Mucosa of stomach (tissue), 1 donor: ENCODE measurements around the gene TRMT2A.
A peak's percentile ranks its signal among the peaks of the same experiment; 100 is the strongest.
"Not testable (repeated sequence)": the region's sequence is repeated elsewhere in the genome, so short reads cannot be mapped to it uniquely, and the experiment has no call there.

Source experiments
- H3K27me3 ChIP-seq: one replicate; pipeline ENCODE4 v1.7.0; 2013; ENCODE audit warnings: mild to moderate bottlenecking, low read length; ENCODE audit not compliant: control insufficient read depth, insufficient read depth
- H3K36me3 ChIP-seq: one replicate; pipeline ENCODE4 v1.7.0; 2013; ENCODE audit warnings: low read length; ENCODE audit not compliant: control insufficient read depth, insufficient read depth
- H3K4me1 ChIP-seq: one replicate; pipeline ENCODE4 v1.7.0; 2013; ENCODE audit warnings: mild to moderate bottlenecking, low read length; ENCODE audit not compliant: control insufficient read depth, insufficient read depth
- H3K4me3 ChIP-seq: one replicate; pipeline ENCODE4 v1.7.0; 2013; ENCODE audit warnings: low read length
- H3K9ac ChIP-seq: one replicate; pipeline ENCODE4 v1.7.0; 2013; ENCODE audit warnings: mild to moderate bottlenecking, low read length, moderate library complexity
- H3K9me3 ChIP-seq: one replicate; pipeline ENCODE4 v1.7.0; 2013; ENCODE audit warnings: mild to moderate bottlenecking, low read length, moderate library complexity; ENCODE audit not compliant: control insufficient read depth
- donor health status: Pancreatic carcinoma.

Gene TRMT2A

GRCh38 chr22:20116951-20117632 is at the start of gene TRMT2A:
TSS of gene TRMT2A (minus strand) at chr22:20117226. CDS start at chr22:20116906, 320 bp downstream.
- Histone ChIP-seq H3K4me1 (peaks cover 15% of the 10 kb centered on the region), H3K36me3 (no peaks in the 10 kb centered on the region), H3K9me3 (no peaks in the 10 kb centered on the region), H3K4me3 (peak within 1 kb of the TSS; percentile 63), H3K9ac (peak within 1 kb of the TSS; percentile 83), H3K27me3 (no peaks in the 10 kb centered on the region)

- Histone ChIP-seq H3K4me1 (no peaks in the 10 kb centered on the region), H3K9ac (no peak overlapping the region), H3K4me3 (no peak overlapping the region), H3K36me3 (no peaks in the 10 kb centered on the region), H3K27me3 (no peaks in the 10 kb centered on the region), H3K9me3 (no peaks in the 10 kb centered on the region)
Measured at GRCh38 chr22:20166703-20167102, 49.7 kb upstream of the TRMT2A start.

GRCh38 chr22:20165913-20166312 is 48.9 kb upstream of the TRMT2A start:
- H3K4me3 ChIP-seq = no peak overlapping the region
- H3K36me3 ChIP-seq = no peaks in the 10 kb centered on the region
- H3K9ac ChIP-seq = no peak overlapping the region
- no peaks in the 10 kb centered on the region for H3K9me3 ChIP-seq
- H3K27me3 ChIP-seq = no peaks in the 10 kb centered on the region
- no peaks in the 10 kb centered on the region for H3K4me1 ChIP-seq

GRCh38 chr22:20165421-20165820 is 48.4 kb upstream of the TRMT2A start:
- Histone ChIP-seq H3K4me3 (no peak overlapping the region), H3K27me3 (no peaks in the 10 kb centered on the region), H3K9me3 (no peaks in the 10 kb centered on the region), H3K36me3 (no peaks in the 10 kb centered on the region), H3K9ac (no peak overlapping the region), H3K4me1 (no peaks in the 10 kb centered on the region)

GRCh38 chr22:20164863-20165262 is 47.8 kb upstream of the TRMT2A start:
- no peaks in the 10 kb centered on the region for H3K36me3 ChIP-seq

GRCh38 chr22:20160041-20160440 is 43.0 kb upstream of the TRMT2A start:
- no peaks in the 10 kb centered on the region for H3K9me3 ChIP-seq
- H3K36me3 ChIP-seq = no peaks in the 10 kb centered on the region
- no peak overlapping the region for H3K4me3 ChIP-seq
- H3K9ac ChIP-seq = no peak overlapping the region
- peaks cover 16% of the 10 kb centered on the region for H3K27me3 ChIP-seq
- H3K4me1 ChIP-seq = peaks cover 5% of the 10 kb centered on the region

More at GRCh38 chr22:20164863-20165262, 47.8 kb upstream of the TRMT2A start:
- Histone ChIP-seq H3K4me1 (no peaks in the 10 kb centered on the region), H3K27me3 (no peaks in the 10 kb centered on the region), H3K9ac (no peak overlapping the region), H3K4me3 (no peak overlapping the region), H3K9me3 (no peaks in the 10 kb centered on the region)

- H3K9ac ChIP-seq, H3K36me3 ChIP-seq, H3K4me3 ChIP-seq, H3K9me3 ChIP-seq, H3K4me1 ChIP-seq: not testable (repeated sequence)
- peaks cover 16% of the 10 kb centered on the region for H3K27me3 ChIP-seq
Measured at GRCh38 chr22:20159531-20159930, 42.5 kb upstream of the TRMT2A start.

- Histone ChIP-seq H3K9me3 (no peaks in the 10 kb centered on the region), H3K4me3 (no peak overlapping the region), H3K27me3 (peaks cover 16% of the 10 kb centered on the region), H3K36me3 (no peaks in the 10 kb centered on the region), H3K4me1 (peaks cover 5% of the 10 kb centered on the region), H3K9ac (no peak overlapping the region)
Measured at GRCh38 chr22:20159076-20159475, 42.0 kb upstream of the TRMT2A start.

- Histone ChIP-seq H3K27me3 (peaks cover 16% of the 10 kb centered on the region), H3K4me1 (peaks cover 5% of the 10 kb centered on the region)
Measured at GRCh38 chr22:20158391-20159036, 41.5 kb upstream of the TRMT2A start.

GRCh38 chr22:20157430-20158183 is 40.6 kb upstream of the TRMT2A start:
- Histone ChIP-seq H3K9me3 (no peaks in the 10 kb centered on the region), H3K4me1 (peaks cover 5% of the 10 kb centered on the region), H3K36me3 (no peaks in the 10 kb centered on the region), H3K9ac (no peak overlapping the region), H3K27me3 (peaks cover 16% of the 10 kb centered on the region), H3K4me3 (no peak overlapping the region)

More at GRCh38 chr22:20158391-20159036, 41.5 kb upstream of the TRMT2A start:
- Histone ChIP-seq H3K36me3 (no peaks in the 10 kb centered on the region), H3K9ac (no peak overlapping the region), H3K4me3 (no peak overlapping the region), H3K9me3 (no peaks in the 10 kb centered on the region)

GRCh38 chr22:20156611-20157429 is 39.8 kb upstream of the TRMT2A start:
- Histone ChIP-seq H3K27me3 (peaks cover 16% of the 10 kb centered on the region), H3K9ac (no peak overlapping the region)

More at GRCh38 chr22:20156611-20157429, 39.8 kb upstream of the TRMT2A start:
- Histone ChIP-seq H3K36me3 (no peaks in the 10 kb centered on the region), H3K4me1 (peaks cover 5% of the 10 kb centered on the region), H3K9me3 (no peaks in the 10 kb centered on the region), H3K4me3 (no peak overlapping the region)
